ENCODE data around the gene PPP1R2. TPM values are rescaled to one million over a fixed set of nuclear protein-coding genes. Genes with fewer than 3 reads are reported as not detected.
"Not testable (repeated sequence)": the region's sequence is repeated elsewhere in the genome, so short reads cannot be mapped to it uniquely, and the experiment has no call there.

Gene PPP1R2
- total RNA-seq, 1 donor from 2014 or later: 28.2 TPM

DNA sequence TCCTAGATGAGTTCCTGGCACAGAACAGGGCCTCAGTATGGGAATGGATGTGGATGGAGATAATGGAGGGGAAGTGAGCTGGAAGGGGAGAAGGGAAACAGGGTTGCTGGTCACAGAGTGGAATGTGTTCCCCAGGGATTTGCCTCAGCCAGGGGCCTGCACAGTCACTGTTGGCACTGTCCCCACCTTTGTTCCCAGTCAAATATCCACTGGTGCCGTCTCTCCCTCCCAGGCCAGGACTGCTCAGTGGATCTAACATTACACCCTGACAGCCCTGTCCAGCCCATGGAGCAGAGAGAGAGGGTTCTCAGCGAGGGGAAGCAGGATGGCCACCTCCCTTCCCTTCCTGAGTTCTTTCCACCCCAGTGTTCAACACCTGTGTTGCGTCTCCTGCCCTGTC, 1.5 kb upstream of the PPP1R2 start:
- DNase-seq: peak; percentile 61
- intact Hi-C loops (cut with DNase I): no loop called here
- ATAC-seq (ENCODE audit: poor library complexity): peak; percentile 17

DNA sequence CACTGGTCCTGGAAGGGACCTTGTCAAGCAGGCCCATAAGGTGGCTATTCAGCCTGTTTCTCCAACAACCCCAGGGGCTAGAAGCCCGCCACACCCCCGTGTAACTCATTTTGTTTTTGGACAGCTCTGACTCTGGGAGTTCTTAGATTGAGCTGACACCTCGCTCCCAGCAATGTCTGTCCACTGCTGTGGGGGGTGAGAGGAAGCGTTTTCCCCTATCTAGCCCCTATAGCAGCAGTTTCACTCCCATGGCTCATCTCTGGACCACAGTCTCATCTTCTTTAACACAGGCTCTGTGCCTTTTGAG, 1.1 kb upstream of the PPP1R2 start:
- ATAC-seq (ENCODE audit: poor library complexity) (no peak), DNase-seq (no peak)

DNA sequence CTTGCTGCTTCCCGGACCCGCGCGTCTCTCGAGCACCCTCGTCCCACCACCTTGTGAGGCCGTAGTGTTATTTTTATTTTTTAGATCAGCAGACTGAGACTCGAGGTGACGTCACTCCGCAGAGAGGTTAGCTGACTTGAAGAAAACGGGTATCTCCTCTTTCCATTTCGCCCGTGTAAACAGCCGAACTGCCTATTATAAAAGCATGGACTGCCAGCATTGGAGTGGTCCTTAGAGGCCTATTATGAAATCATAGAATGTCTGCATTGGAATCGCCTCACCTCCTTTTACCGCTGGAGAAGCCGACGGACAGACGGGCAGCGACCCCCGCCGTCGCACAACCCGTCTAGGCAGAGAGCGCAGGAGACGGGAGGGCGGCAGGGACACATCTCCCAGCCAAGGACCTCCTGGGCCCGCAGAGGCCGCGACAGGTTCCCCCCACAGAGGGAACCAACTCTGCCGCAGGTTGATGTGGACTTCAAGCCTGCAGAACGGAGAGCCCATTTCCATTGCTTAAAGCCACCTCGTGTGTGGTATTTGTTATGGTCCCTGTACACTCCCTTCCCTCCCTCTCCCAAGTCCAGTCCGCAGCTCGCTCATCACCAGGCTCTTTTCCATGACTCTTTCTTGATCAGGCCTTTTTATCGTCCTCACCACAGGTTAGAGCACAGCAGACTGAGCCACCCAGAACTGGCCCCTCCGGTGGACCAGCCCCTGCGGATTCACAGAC, 540 bp upstream of the PPP1R2 start:
- intact Hi-C loops (cut with DNase I): no loop called here
- peak; percentile 53 for DNase-seq

More for the DNA sequence above, 1.1 kb upstream of the PPP1R2 start:
- intact Hi-C loops (cut with DNase I): no loop called here

DNA sequence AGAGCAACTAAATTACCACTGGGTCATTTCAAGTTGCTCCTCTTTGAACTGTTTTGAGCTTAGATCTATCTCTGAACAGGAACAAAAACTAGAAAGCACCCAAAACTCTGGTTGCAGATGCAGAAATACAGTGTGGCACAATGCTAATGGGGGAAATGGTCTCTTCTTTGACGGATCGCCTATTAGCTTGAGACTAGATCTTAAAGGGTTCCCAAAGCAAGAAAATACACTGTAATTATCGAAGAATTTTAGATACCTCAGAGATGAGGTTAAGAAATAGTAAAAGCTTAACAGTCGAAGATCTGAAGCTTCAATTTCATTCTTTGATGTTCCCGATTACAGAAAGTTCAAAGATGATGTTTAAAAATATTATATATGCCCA, 818 bp downstream of the PPP1R2 start:
- DNase-seq (no peak), ATAC-seq (ENCODE audit: poor library complexity) (no peak)
- intact Hi-C loops (cut with DNase I): no loop called here

More for the DNA sequence above, 540 bp upstream of the PPP1R2 start:
- ATAC-seq (ENCODE audit: poor library complexity): peak; percentile 34

DNA sequence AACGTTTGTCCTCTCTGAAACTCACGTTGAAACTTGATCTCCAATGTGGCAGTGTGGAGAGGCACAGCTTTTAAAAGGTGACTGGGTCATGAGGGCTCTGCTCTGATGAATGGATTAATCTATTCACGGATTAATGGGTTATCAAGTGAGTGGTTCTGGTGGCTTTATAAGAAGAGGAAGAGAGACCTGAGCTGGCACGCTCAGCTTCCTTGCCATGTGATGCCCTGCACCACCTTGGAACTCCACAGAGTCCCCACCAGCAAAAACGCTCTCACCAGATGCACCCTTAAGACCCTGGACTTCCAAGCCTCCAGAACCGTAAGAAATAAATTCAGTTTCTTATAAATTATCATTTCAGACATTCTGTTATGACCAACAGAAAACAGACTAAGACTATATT, 2.6 kb downstream of the PPP1R2 start:
- DNase-seq (no peak), ATAC-seq (ENCODE audit: poor library complexity) (no peak)
- intact Hi-C loops (cut with DNase I): no loop called here

DNA sequence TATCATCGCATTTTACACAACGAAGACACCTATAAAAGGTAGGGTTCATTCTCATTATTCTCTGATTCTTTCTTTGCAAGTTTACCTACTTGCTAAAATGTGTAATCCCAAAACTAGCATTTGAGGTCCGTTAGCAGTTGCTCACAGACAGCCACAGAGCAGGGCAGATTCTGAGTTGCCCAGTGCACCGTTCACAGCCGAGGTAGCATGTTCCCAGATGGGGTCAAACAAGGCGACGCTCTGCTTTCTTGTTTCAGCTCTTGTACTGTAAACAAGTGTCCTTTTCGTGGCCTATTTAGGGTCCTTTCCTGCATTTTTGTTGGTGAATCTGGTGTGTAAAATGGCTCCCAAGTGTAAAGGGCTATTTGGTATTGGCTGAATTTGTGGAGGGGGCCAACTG, 3.1 kb downstream of the PPP1R2 start:
- ATAC-seq (ENCODE audit: poor library complexity) (no peak), DNase-seq (no peak)
- intact Hi-C loops (cut with DNase I): no loop called here

DNA sequence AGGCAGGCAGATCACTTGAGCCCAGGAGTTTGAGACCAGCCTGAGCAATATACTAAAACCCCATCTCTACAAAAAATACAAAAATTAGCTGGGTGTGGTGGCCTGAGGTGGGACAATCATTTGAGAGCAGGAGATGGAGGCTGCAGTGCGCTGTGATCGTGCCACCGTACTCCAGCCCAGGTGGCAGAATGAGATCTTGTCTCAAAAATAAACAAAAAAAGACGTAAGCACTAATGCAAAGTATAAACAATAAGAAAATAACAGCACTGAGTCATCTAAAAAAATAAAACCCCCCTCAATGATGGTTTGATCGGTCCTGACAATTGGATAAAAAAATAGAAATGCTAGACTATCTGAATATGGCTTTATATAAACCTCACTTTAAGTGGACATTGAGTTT, 3.6 kb downstream of the PPP1R2 start:
- intact Hi-C loops (cut with DNase I): no loop called here
- no peak for ATAC-seq (ENCODE audit: poor library complexity)
- DNase-seq: no peak

DNA sequence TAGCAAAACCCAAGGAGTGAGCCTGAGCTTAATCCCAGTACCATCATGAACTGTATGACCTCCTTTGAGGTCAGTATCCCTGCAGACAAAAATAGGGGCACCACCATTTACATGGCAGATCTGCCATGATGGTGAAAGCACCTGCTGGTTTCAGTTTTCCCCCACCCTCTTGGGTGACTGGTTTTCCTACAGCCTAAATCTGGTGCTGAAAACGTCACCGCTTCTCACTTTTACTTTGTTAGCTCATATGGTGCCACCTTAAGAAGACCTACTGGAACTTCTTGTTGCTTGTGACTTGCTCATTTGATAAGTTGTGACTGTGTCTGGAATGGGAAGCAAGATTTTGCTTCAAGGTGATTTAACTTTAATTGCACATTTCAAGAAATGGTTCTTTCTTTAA, 5.1 kb downstream of the PPP1R2 start:
- ATAC-seq (ENCODE audit: poor library complexity): no peak
- intact Hi-C loops (cut with DNase I): no loop called here
- DNase-seq: no peak

DNA sequence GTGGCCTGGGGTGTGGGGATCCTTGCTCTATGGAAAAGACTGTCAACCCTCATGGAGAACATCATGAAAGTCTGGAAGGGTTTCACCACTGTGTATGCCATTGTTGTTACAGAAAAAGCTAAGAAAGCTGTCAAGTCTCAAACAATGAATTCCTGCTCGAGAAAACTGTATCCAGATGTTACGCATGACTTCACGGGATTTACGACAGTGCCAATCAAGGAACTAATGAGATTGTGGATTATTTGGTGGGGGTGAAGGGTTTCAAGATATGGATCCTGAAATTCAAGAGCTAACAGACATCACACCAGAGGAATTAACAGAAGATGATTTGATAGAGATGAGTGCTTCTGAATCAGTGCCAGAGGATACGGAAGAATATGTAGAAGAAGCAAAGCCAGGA, 7.8 kb downstream of the PPP1R2 start:
- intact Hi-C loops (cut with DNase I): no loop called here
- DNase-seq (no peak), ATAC-seq (ENCODE audit: poor library complexity) (no peak)

DNA sequence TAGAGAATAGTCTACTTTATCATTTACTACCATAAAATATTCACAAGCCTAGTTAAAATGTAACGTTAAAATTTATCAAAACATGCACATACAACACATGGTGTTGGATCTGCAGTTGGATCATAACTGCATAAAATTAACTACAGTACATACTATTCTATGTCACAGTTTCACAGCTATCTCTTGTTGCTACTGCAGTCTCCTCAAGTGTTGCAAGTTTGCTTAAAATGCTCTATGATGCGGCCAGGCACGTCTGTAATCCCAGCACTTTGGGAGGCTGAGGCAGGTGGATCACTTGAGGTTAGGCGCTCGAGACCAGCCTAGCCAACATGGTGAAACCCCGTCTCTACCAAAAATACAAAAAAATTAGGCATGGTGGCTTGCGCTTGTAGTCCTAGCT, 10.3 kb downstream of the PPP1R2 start:
- ATAC-seq (ENCODE audit: poor library complexity) (peak; percentile 32), DNase-seq (no peak)
- intact Hi-C loops (cut with DNase I): no loop called here

DNA sequence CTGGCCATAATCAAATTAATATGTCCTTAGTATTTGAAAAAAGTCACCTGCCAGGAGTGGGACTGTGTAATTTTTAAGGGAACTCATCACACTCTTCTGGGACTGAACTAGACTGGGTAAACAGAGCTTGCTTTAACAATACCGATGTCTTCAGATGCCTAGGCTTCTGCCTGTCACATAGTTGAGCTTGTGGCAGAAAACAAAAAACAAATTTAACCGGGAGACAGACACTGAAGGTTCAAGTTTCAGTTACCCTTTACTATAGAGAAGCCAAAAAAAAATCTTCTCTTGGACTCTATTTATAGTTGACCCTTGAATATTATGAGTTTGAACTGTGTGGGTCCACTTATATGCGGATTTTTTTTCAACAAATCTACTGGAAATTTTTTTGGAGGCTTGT, 10.8 kb downstream of the PPP1R2 start:
- ATAC-seq (ENCODE audit: poor library complexity) (no peak), DNase-seq (no peak)
- intact Hi-C loops (cut with DNase I): no loop called here

DNA sequence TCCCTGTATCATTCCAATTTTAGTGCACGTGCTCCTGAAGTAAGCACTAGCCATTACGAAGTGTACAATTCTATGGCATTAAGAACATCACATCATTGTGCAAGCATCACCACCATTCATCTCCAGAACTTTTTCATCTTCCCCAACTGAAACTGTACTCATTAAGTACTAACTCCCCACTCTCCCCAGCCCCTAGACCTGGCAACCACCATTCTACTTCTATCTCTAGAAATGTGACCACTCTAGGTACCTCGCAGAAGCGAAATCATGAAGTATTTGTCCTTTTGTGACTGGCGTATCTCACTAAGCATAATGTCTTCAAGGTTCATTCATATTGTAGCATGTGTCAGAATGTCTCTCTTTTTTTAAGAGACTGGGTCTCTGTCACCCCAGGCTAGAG, 11.4 kb downstream of the PPP1R2 start:
- ATAC-seq (ENCODE audit: poor library complexity) (no peak), DNase-seq (no peak)
- intact Hi-C loops (cut with DNase I): no loop called here

DNA sequence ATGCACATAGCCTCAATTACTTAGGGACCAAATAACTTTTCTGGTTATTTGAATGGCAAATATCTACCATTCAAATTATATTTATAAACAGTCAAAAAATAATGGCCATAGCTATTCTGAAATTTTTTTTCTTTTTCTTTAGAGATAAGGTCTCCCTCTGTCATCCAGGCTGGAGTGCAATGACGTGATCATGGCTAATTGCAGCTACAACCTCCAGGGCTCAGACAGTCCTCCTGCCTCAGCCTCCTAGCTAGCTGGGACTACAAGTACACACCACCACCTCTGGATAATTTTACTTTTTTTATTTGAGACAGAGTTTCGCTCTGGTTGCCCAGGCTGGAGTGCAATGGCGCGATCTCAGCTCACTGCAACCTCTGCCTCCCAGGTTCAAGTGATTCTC, 16.6 kb downstream of the PPP1R2 start:
- ATAC-seq (ENCODE audit: poor library complexity) (no peak), DNase-seq (no peak)
- intact Hi-C loops (cut with DNase I): no loop called here

DNA sequence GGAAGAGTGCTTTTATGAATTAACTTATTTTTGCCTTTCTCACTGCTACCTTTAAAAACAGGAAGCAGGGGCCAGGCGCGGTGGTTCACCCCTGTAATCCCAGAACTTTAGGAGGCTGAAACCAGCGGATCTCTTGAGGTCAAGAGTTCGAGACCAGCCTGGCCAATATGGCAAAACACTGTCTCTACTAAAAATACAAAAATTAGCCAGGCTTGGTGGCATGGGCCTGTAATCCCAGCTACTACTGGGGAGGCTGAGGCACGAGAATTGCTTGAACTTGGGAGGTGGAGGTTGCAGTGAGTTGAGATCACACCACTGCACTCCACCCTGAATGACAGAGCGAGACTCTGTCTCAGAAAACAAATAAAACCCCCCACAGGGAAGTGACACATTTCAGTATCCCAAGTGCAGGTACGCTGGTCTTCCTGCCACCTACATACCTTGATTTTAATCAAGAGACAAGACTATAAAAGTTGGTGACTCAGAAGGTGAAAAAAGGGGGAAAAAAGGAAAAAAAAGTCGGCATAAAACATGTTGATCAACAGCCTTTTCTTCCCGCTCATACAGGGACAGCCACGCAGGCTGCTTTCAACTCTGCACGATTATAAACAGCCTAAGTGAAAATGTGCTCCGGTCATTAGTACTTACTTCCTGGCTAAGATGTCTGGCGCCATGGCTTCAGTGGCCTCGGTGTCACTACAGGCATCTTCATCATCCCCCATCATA, 18.8 kb downstream of the PPP1R2 start:
- DNase-seq (no peak), ATAC-seq (ENCODE audit: poor library complexity) (no peak)
- intact Hi-C loops (cut with DNase I): loop anchor here (5.0 kb wide), 1 partner anchor 847 kb away; no protein-coding TSS in a partner anchor

DNA sequence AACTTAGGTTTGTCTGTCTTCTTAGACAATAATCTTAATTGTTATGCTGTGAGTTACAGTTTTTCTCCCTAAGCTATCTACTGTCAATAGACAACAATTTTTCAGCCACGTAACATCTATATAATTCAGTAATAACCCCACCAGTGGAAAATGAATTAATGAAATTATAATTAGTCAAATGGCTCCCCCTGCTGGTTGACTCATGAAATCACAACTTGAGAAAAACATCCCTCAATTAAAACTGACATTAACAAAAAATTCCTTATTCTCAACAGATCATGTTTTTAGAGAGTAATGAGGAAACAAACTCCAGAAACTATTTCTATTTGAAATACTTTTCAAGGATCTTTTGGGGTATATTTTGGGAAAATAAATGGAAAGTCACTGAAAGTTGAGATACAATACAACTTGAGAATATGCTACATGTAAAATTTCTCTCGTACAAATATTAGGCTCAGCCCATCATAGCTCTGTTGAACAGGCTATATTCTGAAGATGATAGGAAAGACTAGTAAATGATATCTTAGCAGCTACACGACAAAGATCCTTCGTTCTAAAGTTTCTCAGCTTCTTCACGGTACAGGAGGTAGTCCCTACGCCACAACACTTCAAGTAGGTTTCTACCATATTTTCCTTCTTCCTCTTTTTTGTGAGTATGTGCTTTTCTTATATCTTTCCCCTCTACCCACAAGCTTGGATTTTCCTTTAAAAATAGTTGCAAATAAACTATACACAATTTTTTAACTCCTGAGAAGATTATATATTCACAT, 20.7 kb downstream of the PPP1R2 start:
- ATAC-seq (ENCODE audit: poor library complexity): no peak
- no peak for DNase-seq
- intact Hi-C loops (cut with DNase I): loop anchor here (5.0 kb wide), 1 partner anchor 845 kb away; no protein-coding TSS in a partner anchor

DNA sequence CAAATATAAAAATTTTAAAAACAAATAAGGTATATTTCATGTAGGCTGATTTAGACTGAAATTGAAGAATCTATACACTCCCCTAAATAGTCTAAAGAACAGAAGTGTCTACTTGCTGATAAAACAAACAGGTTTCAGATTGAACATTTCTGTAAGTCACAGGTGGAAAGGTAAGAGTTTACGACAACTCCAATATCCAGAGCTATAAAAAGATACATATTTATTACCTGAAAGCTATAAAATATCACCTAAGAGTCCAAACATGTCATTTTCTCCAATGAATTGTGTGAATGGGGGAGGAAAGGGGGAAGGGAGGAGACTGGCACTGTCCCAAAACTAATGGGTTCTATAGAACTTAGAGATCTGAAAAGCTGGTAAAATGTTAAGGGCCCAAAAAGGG, 26.1 kb downstream of the PPP1R2 start:
- intact Hi-C loops (cut with DNase I): no loop called here
- ATAC-seq (ENCODE audit: poor library complexity) (no peak), DNase-seq (no peak)

DNA sequence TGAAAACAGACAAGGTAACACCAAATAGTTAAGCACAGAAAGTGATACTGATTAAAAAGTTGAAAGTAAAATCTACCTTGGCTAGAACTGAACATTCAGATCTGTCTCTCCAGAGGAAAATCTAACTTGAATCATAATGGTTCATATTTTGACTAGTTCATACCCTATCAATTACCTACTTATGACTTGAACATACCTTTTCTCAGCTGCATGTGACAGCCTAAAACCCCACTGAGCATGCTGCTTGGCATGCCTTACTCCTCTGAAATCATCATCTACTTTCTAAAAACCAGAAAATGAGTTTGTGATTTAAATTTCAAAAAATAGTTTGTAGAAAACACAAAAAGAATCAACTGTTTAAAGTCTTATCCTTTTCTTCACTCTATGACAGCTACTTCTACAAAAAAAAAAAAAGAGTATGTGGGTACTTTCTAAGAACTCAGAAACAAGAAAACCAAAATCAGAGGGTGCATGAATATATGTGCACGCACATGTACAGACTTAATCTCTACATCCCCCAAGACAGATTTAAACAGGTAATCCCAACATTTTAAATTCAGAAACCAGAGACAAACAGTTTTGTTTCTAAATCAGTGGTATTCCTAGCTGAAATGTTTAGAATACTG, 28.4 kb downstream of the PPP1R2 start:
- DNase-seq; ATAC-seq (ENCODE audit: poor library complexity); intact Hi-C loops (cut with DNase I): not testable (repeated sequence)

DNA sequence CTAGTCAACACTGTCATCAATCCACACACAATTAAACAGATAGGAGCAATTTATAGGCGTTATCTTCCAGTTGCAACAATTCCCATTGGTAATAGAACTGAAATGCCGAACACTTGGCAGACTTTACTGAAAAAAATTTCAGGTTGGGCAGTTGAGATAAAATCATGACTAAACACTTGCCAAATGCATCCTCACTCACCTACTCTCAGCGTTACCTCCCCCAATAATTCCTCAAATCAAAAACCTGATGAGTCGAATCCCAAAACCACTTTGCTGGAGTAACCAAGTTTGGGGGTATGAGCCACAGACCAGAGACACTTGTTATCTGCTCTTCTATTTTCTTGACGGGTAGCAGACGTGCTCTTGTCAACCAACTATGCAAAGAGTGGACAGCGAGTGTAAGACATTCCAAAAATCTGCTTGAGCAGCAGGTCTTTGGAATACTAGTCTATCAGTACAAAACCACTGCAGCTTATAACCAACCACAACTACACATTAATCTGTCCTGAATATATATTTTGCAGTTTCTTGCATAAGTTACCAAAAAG, 30.3 kb downstream of the PPP1R2 start:
- no peak for ATAC-seq (ENCODE audit: poor library complexity)
- no peak for DNase-seq
- intact Hi-C loops (cut with DNase I): no loop called here

DNA sequence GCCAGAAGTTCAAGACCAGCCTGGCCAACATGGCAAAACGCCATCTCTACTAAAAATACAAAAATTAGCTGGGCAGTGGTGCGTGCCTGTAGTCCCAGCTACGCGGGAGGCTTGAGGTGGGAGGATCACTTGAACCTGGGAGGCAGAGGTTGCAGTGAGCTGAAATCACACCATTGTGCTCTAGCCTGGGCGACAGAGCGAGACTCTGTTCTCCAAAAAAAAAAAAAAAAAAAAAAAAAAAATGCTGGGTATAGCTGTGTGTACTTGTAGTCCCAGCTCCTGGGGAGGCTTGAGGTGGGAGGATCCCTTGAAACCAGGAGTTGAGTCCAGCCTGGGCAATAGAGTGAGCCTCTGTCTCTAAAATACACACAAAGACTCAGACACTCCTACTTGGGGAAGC, 32.0 kb downstream of the PPP1R2 start:
- ATAC-seq (ENCODE audit: poor library complexity): no peak

More for the DNA sequence above, 32.0 kb downstream of the PPP1R2 start:
- DNase-seq: no peak
- intact Hi-C loops (cut with DNase I): no loop called here
